GM18951 (cell line): ENCODE measurements around the gene DHRS3.

Experiments
- POLR2A ChIP-seq: IDR thresholded peaks from 4 replicates; pipeline ENCODE4 v1.6.1; 2011; ENCODE audit warnings: mild to moderate bottlenecking; ENCODE audit not compliant: insufficient read length, insufficient read depth; ENCODE audit errors: extremely low read depth
- in situ Hi-C: fragments of 300-500 bp; cut with MboI; formaldehyde crosslinking; loops from one replicate; pipeline ENCODE4 v1.12.0; 2022; ENCODE audit warnings: low sequenced_read_pairs, mixed read lengths, inconsistent platforms; ENCODE audit not compliant: unreplicated experiment

The DHRS3 gene

DNA sequence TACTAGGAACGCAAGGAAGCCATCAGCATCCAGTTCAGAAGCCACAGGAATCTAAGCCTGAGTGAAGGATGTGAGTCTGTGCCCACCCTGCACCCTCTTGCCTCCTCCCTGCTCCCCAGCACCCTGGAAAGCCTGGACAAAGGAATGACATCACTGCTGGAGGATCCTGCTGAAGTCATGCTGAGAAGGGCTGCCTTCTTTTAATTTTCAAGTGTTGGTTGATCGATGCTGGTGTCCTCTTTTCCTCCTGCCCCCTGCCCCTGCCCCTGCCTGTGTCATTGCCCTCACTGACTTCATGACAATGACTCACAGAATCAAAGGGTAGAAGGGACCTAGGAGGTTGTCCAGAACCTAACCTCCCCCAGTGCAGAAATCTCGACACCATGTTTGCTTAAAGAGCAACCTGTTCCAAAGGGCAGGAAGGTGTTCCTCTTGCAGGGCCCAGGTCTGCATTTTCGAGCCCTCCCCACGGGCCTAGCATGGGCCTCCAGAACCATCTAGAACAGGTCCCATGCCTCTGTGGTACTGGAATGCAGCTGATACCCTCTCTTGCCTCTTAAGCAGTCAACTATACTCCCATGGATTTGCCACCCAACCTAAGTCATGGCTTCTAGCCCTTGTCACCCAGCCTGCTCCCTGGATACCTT lies 9.6 kb downstream of the DHRS3 start:
- TF ChIP-seq POLR2A, result no peak
- in situ Hi-C loops, result loop anchor here (25.0 kb wide), 1 partner anchor 296 kb away; no protein-coding TSS in a partner anchor

DNA sequence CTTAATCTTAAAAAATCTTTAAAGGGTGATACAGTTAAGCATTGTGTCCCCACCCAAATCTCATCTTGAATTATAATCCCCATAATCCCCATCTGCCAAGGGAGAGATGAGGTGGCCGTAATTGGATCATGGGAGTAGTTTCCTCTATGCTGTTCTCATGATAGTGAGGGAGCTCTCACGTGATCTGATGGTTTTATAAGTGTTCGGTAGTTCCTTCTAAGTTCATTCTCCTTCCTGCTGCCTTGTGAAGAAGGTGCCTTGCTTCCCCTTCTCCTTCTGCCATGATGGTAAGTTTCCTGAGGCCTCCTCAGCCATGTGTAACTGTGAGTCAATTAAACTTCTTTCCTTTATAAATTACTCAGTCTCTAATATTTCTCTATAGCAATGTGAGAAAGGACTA lies 10.7 kb downstream of the DHRS3 start:
- TF ChIP-seq POLR2A, result no peak
- in situ Hi-C loops, result loop anchor here (25.0 kb wide), 1 partner anchor 295 kb away; no protein-coding TSS in a partner anchor

DNA sequence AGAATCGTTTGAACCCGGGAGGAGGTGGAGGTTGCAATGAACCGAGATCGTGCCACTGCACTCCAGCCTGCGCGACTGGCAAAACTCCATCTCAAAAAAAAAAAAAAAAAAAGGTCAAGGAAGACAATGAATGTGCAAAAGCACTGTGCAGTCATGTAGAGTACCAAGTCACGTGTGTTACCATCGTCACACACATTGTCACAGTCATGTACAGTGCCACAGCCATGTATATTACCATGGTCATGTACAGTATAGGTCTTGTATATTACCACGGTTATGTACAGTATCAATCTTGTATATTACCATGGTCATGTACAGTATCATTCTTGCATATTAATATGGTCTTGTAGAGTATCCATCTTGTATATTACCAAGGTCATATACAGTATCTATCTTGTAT lies 13.0 kb downstream of the DHRS3 start:
- TF ChIP-seq POLR2A, result no peak
- in situ Hi-C loops, result loop anchor here (25.0 kb wide), 1 partner anchor 293 kb away; no protein-coding TSS in a partner anchor

DNA sequence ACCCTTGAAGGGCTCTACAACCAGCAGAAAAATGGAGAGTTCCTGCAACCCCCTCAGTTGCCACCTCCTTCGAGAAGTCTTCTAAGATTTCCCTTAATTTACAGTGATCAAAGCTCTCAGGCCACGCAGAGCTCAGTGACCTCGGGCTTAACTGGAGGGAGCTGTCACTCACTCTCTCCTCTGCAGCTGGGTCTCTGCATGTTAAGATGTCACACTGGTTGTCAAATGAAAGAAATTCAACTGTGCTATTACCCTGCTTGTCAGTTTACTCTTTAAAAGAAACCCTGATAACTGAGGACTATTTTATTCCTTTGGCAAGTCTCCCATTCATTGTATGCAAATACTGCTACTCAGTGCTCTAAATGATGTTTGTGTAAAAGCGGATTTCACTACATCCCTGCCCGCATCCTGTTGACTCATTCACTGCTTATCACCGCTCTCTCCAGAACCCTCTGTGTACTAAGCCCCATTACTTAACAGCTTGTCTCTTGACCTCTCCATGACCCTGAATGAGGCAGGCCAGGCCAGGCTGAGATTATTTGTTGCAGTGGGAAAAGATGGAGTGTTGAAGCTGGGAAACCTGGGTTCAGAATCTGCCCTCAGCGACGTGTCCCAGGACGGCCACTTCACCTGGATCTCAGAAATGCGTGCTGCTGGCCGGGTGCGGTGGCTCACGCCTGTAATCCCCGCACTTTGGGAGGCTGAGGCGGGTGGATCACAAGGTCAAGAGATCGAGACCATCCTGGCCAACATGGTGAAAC lies 13.7 kb downstream of the DHRS3 start:
- in situ Hi-C loops, result loop anchor here (25.0 kb wide), 1 partner anchor 292 kb away; no protein-coding TSS in a partner anchor
- no peak for TF ChIP-seq POLR2A

DNA sequence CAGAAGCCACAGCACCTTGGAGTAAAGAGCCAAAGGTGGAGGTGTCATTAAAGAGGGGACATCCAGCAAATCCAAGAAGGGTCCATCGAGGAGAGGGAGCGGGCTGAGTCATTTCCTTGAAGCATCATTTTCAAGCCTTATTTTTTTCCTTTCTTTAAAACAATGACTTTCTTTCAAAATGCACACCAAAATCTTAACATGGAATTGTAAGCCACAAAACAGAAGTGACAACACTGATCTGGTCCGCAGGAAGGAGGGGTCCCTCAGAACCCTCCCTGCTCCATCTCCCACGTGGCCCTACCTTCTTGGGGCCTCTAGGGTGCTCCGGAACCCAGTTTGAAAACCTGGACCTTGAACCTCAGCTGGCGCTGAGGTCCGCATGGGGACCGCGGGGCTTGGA lies 14.8 kb downstream of the DHRS3 start:
- in situ Hi-C loops, result loop anchor here (25.0 kb wide), 1 partner anchor 291 kb away; no protein-coding TSS in a partner anchor
- no peak for TF ChIP-seq POLR2A

DNA sequence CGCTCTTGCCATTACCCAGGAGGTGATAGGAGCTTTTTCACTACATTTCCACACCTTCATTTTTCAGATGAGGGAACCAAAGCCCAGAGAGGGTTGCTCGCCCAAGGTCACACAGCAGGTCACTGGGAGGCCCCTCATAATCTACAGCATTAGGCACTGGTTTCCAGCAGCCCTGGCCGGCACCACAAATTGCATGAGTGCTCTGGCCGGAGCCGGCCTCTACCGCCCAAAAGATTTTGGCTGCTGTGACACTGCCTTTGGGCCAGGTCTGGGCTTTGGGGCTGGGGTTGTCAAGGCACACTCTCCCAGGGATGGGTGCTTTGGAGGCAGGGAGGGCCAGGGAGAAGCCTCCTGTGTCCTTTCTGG lies 15.4 kb downstream of the DHRS3 start:
- TF ChIP-seq POLR2A, result no peak
- in situ Hi-C loops, result loop anchor here (25.0 kb wide), 1 partner anchor 290 kb away; no protein-coding TSS in a partner anchor

DNA sequence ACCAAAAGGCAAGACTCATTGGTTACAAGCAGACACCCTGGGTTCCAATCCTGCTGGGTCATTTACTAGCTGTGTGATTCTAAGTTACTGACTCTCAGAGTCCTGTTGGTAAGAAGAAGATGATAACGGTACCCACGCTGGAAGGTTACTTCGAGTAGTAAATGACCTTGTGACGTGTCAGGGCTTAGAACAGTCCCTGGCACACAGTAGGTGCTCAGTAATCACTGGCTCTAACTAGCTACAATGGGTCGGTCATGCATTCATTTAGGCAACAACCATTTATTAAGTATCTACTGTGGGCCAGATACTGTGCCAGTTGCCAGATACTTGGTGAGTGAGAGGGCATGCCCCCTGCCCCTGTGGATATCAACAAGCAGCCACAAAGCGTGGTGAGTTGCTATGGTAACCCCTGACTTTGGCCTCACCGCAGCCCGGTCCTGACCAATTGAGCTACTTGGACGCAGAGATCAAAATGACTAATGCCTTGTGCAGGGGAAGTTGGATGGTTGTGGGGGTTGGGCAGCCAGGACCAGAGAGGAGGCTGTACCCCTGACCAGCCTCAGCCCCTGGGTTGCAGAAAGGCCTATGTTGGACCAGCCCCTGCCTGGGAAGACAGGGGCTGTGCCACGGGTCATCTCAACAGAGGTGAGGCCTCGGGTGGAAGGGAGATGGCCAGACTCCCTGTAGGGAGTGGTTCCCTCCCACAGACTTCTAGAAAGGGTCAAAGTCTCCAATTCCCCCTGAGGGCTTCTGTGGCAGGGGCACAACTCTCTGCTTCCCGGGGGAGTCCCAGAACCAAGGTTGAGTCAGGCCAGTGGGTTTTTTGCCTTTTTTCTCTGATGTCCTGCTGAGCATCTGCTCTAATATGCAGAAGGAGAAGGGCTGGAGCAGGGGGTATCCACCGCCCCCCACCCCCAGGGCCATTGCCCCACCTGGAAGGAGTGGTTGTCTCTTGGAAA lies 16.0 kb downstream of the DHRS3 start:
- in situ Hi-C loops, result loop anchor here (25.0 kb wide), 1 partner anchor 290 kb away; no protein-coding TSS in a partner anchor

DNA sequence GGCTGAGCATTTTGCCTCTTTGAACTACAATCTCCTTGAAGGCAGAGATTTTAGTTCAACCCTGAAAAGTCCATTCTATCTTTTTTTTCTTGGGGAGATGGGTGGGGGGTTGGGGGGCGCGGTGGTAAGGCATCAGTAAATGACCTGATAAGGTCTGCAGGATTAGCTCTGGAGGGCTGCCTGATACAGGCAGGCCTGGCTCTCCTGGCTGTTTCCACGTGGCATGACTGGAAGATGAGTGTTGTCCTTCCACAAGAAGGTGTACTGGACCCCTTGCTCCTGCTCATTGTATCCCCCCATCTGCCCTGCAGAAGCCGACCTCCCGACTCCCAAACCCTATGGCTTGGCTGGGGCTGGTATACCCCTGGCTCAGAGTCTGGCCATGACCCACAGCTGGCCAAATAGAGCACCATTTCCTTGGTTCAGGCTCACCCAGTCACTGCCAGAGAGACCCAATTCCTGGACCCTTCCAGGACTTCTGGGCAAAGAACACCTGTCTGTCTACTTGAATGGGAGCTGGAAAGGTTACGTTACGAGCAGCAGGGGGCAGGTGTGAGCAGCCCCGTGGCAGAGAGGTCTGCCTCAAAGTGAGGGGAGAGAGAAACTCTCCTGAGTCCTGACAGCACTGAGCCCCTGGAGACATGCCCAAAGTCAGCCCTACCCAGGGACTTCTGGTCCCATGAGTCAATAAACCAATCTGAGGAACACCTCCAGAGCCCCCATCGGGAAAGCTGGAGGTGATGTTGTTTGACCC lies 17.0 kb downstream of the DHRS3 start:
- in situ Hi-C loops, result loop anchor here (25.0 kb wide), 1 partner anchor 289 kb away; no protein-coding TSS in a partner anchor
- TF ChIP-seq POLR2A, result no peak

More for the DNA sequence above, 16.0 kb downstream of the DHRS3 start:
- TF ChIP-seq POLR2A, result no peak

DNA sequence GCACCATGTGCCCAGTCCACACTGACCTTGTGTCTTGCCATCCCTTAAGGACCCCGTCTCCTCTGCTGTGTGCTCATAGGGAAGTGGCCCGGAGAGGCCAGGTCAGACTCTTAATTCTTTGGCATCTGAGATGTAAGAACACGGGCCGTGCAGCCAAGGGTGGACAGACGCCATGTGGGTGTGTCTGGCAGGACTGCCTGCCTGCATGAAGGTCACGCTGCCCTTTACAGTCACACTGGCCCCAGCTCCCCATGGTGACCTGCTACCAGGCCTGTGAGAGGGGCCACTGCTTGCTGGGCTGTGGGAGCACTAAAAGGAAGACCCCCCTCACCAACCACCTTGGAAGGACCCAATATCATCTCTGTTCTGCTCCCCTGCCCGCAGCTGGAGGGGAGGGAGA lies 17.7 kb downstream of the DHRS3 start:
- in situ Hi-C loops, result loop anchor here (25.0 kb wide), 1 partner anchor 288 kb away; no protein-coding TSS in a partner anchor
- TF ChIP-seq POLR2A, result no peak

DNA sequence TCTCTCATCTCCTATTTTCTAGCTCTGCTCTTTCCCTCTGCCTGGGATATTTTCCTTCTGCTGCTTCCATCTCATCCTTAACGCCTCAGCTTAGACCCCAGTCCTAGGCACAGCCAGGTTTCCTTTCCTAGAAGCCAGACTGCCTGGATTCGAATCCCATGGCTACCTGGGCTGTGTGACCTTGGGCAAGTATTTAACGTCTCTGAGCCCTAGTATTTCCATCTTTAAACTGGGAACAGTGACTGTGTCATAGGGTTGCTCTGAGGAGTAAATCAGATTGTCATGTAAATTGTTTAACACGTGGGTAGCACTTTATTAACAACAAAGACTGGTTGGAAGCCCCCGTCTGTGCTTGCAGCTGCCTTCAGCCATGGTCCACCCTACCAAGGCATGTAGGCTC lies 18.4 kb downstream of the DHRS3 start:
- in situ Hi-C loops, result loop anchor here (25.0 kb wide), 1 partner anchor 287 kb away; no protein-coding TSS in a partner anchor
- no peak for TF ChIP-seq POLR2A

DNA sequence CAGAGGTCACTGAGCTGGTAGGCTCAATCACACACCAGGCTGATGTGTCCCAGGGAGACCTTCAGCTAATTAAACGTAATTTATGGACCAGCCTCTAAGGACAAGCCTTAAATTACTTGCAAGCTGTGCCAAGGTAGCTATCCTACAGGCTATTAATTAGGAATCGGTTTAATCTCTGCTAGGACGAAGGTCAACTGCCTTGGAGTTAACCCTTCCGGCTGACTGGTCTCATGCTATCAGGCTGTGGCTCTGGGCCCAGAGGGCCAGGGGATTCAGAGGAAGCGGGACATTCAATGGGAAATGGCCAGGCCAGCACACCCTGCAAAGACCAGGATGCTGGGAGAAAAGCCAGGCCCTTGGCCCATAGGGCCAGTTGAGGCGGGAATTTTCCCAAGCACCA lies 19.0 kb downstream of the DHRS3 start:
- no peak for TF ChIP-seq POLR2A
- in situ Hi-C loops, result no loop called here

DNA sequence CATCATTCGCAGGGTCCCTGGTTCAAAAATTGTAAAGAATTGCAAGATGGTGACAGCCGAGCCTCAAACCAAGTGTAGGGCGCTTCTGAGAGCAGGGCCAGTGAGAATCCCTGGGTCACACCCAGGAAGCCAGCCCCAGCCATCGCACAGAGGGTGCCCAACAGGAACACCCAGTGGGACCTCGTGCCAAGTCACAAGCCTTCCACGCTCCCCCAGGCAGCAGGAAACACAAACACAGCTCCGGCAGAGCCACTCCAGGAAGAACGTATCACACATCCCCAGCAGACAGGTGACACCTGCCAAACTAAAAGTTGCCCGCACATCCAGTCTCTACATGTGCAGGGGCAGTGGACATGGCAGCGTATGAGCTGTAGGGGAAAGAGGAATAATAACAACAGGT lies 20.2 kb downstream of the DHRS3 start:
- no peak for TF ChIP-seq POLR2A
- in situ Hi-C loops, result no loop called here
